Measurements from ENCODE around the gene RAMACL.
A peak's percentile ranks its signal among the peaks of the same experiment; 100 is the strongest.

RAMACL gene

DNA sequence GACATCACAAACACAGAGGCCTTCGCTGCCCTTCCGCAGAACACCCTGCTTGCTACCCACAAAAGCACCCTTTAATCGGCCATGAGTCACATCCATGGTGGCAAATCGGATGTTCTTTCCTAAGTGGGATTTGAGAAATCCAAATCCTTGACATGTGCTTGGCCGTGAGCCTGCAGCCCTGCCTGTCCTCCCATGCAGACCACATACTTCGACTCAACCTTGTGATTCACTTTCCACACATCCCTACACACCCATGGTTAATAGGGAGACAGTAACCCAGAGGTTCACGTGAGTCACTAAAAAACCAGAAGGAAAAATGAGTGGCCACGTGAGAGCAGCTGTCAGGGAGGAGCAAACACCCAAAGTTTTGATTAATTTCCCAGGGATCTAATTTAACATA, 19.4 kb downstream of the RAMACL start:
- Histone ChIP-seq H3K27me3 (ENCODE audit: insufficient read depth, poor library complexity, severe bottlenecking) (no peaks in the 10 kb centered on the region), H3K36me3 (ENCODE audit: low read depth) (peaks cover 11% of the 10 kb centered on the region; the same call in 1 of the 2 replicates), H3K4me3 (ENCODE audit: severe bottlenecking) (no peak overlapping the region), H3K27ac (ENCODE audit: poor library complexity, severe bottlenecking) (peak overlapping the region; percentile 83), H3K9me3 (ENCODE audit: severe bottlenecking) (no peaks in the 10 kb centered on the region), H3K4me1 (ENCODE audit: insufficient read depth, poor library complexity, severe bottlenecking) (peaks cover 32% of the 10 kb centered on the region)
- ATAC-seq (ENCODE audit: low read depth): peak; percentile 98
- TF ChIP-seq, protein P1, sequence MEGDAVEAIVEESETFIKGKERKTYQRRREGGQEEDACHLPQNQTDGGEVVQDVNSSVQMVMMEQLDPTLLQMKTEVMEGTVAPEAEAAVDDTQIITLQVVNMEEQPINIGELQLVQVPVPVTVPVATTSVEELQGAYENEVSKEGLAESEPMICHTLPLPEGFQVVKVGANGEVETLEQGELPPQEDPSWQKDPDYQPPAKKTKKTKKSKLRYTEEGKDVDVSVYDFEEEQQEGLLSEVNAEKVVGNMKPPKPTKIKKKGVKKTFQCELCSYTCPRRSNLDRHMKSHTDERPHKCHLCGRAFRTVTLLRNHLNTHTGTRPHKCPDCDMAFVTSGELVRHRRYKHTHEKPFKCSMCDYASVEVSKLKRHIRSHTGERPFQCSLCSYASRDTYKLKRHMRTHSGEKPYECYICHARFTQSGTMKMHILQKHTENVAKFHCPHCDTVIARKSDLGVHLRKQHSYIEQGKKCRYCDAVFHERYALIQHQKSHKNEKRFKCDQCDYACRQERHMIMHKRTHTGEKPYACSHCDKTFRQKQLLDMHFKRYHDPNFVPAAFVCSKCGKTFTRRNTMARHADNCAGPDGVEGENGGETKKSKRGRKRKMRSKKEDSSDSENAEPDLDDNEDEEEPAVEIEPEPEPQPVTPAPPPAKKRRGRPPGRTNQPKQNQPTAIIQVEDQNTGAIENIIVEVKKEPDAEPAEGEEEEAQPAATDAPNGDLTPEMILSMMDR (IDR thresholded peaks at IDR 0.05; ENCODE audit: poor library complexity, severe bottlenecking): no peak
- DNase-seq (ENCODE audit: low spot score): peak; percentile 90

DNA sequence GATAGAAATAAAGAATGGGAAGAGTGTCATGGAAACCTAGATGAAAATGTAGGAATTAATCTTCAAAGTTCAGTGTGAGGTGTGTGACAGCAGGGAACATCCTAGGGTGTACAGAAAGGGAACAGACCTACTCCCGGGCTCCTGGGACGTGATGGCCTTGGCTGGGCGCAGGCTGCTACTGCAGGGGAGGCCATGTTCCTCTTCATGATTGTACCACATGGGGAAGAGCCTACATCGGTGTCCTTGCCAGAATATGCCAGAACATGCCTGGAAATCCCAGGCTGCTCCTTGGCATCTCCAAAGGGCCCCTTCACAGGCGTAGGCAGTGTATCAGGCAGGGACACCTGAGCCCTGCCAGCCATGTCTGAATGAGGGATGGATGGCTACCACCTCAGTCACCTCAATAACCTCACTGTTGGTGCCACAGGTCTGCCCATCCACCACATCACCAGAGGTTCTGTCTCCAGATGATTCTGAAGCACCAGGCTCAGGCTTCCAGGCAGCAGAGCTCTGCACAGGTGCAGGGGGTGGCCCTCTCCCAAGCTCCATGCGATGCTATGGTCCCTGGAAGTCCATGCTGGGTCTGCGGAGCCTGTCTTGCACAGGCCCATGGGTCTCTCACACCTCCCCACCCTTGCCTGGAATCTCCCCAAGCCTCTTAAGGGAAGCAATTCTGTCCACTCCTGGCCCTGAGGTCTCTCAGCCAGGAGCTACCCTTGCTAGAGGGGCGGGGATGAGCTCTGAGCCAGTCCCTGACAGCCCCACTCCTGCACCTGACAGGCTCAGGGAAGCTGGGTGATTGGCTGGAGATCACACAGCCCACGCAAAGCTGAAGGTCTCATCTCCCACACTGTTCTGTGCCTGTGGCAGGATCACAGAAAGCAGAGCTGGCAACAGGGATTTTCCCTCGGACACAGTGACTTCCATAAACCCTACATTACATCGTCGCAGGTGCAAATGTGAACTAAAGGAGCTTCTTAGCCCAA, 20.2 kb downstream of the RAMACL start:
- Histone ChIP-seq H3K27ac (ENCODE audit: poor library complexity, severe bottlenecking) (peak overlapping the region; percentile 83), H3K4me1 (ENCODE audit: insufficient read depth, poor library complexity, severe bottlenecking) (peaks cover 26% of the 10 kb centered on the region), H3K27me3 (ENCODE audit: insufficient read depth, poor library complexity, severe bottlenecking) (no peaks in the 10 kb centered on the region), H3K36me3 (ENCODE audit: low read depth) (peaks cover 11% of the 10 kb centered on the region; the same call in 1 of the 2 replicates), H3K9me3 (ENCODE audit: severe bottlenecking) (no peaks in the 10 kb centered on the region), H3K4me3 (ENCODE audit: severe bottlenecking) (no peak overlapping the region)
- ATAC-seq (ENCODE audit: low read depth) (no peak), DNase-seq (ENCODE audit: low spot score) (no peak)
- TF ChIP-seq, protein P1 (IDR thresholded peaks at IDR 0.05; ENCODE audit: poor library complexity, severe bottlenecking): no peak

DNA sequence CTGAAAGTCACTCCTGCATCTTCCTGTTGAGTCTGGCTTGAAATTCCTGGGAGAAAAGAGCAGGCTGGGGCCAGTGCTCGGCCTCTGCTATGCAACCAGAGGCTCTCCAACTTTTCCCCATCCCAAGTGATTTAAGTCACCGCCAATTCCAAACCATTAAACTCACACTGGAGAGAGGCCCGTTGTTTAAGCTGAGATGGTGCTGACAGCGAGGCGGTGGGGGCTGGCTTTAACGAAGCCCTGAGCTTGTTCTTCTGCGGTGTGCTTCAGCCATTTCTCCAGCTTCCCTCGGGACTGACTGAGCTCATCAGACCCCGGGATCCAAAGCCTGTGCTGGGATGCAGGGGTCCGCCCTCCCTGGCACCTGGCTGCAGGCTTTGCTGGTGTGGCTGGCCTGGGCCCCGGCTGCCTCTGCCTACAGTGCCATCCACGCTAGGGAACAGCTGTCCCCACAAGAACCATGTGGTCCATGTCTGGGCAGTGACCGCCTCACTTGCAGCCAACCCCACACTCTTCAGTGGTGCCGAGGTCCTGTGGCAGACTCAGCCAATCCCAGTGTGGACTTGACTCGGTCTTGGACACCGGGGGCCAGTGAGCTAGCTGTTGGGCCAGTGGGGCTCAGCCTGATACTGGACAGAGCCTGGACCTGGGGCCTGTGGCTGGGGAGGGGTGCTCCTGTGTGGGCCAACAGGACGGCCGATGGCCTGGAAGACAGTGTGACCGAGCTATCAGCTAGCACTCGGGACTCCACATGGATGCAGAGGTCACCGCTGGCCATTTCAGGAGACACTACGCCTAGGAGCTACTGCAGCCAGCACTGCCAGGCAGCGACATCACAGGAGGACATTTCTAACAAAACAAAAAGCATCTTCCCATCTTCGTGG, 21.2 kb downstream of the RAMACL start:
- Histone ChIP-seq H3K27ac (ENCODE audit: poor library complexity, severe bottlenecking) (peak overlapping the region; percentile 83), H3K9me3 (ENCODE audit: severe bottlenecking) (no peaks in the 10 kb centered on the region), H3K4me3 (ENCODE audit: severe bottlenecking) (no peak overlapping the region), H3K4me1 (ENCODE audit: insufficient read depth, poor library complexity, severe bottlenecking) (peaks cover 20% of the 10 kb centered on the region), H3K36me3 (ENCODE audit: low read depth) (peaks cover 11% of the 10 kb centered on the region; the same call in 1 of the 2 replicates), H3K27me3 (ENCODE audit: insufficient read depth, poor library complexity, severe bottlenecking) (no peaks in the 10 kb centered on the region)
- ATAC-seq (ENCODE audit: low read depth) (no peak), DNase-seq (ENCODE audit: low spot score) (no peak)
- TF ChIP-seq, protein P1 (IDR thresholded peaks at IDR 0.05; ENCODE audit: poor library complexity, severe bottlenecking): no peak

DNA sequence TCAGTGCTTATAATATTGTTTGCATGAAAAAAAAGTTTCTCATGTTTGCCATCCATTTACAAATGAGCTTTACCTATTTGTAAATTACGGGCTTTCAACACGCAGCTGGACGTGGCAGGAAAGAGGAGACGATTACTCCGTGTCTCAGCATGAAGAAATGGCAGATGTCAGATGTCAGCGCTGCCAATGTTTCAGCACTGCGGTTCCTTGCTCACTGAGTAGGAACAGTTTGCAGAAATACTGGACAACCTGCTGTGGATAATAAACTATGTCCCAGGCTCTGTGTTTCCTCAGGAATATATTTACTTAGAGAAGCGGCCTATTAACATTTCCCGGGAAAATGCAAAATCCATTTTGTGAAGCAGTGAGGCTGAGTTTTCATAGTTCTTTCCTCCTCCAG, 22.7 kb downstream of the RAMACL start:
- Histone ChIP-seq H3K9me3 (ENCODE audit: severe bottlenecking) (no peaks in the 10 kb centered on the region), H3K27ac (ENCODE audit: poor library complexity, severe bottlenecking) (no peak overlapping the region), H3K27me3 (ENCODE audit: insufficient read depth, poor library complexity, severe bottlenecking) (no peaks in the 10 kb centered on the region), H3K36me3 (ENCODE audit: low read depth) (peaks cover 11% of the 10 kb centered on the region; the same call in 1 of the 2 replicates), H3K4me1 (ENCODE audit: insufficient read depth, poor library complexity, severe bottlenecking) (peaks cover 20% of the 10 kb centered on the region), H3K4me3 (ENCODE audit: severe bottlenecking) (no peak overlapping the region)
- ATAC-seq (ENCODE audit: low read depth): no peak
- TF ChIP-seq, protein P1 (IDR thresholded peaks at IDR 0.05; ENCODE audit: poor library complexity, severe bottlenecking): no peak
- no peak for DNase-seq (ENCODE audit: low spot score)

Measured in RWPE2 (cell line).